NT2/D1 (cell line): ENCODE data around the gene ITGA3.
"Not testable (repeated sequence)": the region's sequence is repeated elsewhere in the genome, so short reads cannot be mapped to it uniquely, and the experiment has no call there.

Experiments
- DNase-seq: peaks from one replicate; pipeline ENCODE4 v3.0.0-alpha.2; 2011; ENCODE audit warnings: low read depth, low spot score
- H3K27me3 ChIP-seq: 2 replicates; pipeline ENCODE4 v1.6.0; 2011; ENCODE audit warnings: mild to moderate bottlenecking; ENCODE audit not compliant: insufficient read length, insufficient read depth
- H3K36me3 ChIP-seq: 2 replicates; pipeline ENCODE4 v1.6.1; 2011; ENCODE audit warnings: mild to moderate bottlenecking, low read length, mixed read lengths; ENCODE audit not compliant: insufficient read depth, insufficient read length
- H3K4me1 ChIP-seq: 2 replicates; pipeline ENCODE4 v1.5.1; 2011; ENCODE audit not compliant: insufficient read depth, insufficient read length
- H3K4me3 ChIP-seq: 2 replicates; pipeline ENCODE4 v1.5.1; 2011; ENCODE audit warnings: low read depth; ENCODE audit not compliant: insufficient read length
- H3K9ac ChIP-seq: 2 replicates; pipeline ENCODE4 v1.6.0; 2011; ENCODE audit warnings: low read depth; ENCODE audit not compliant: insufficient read length
- H3K9me3 ChIP-seq: 2 replicates; pipeline ENCODE4 v1.5.1; 2011; ENCODE audit warnings: mild to moderate bottlenecking, low read length; ENCODE audit not compliant: insufficient read depth
- SUZ12 ChIP-seq: IDR thresholded peaks from 2 replicates; pipeline ENCODE4 v1.6.1; 2011; ENCODE audit not compliant: insufficient read length, insufficient read depth; ENCODE audit errors: extremely low read depth
- YY1 ChIP-seq: IDR thresholded peaks from 2 replicates; pipeline ENCODE4 v1.6.1; 2011; ENCODE audit not compliant: insufficient read length, insufficient read depth
- ZNF274 ChIP-seq: IDR thresholded peaks from 2 replicates; pipeline ENCODE4 v1.6.1; 2011; ENCODE audit warnings: mild to moderate bottlenecking, low read depth, low read length

The ITGA3 gene

GRCh38 chr17:50036455-50037261 is 19.3 kb upstream of the ITGA3 start:
- peaks cover 19% of the 10 kb centered on the region for H3K4me1 ChIP-seq
- DNase-seq: no peak
- H3K9me3 ChIP-seq: no peaks in the 10 kb centered on the region
- no peak for TF ChIP-seq SUZ12
- no peak for TF ChIP-seq YY1
- no peak for TF ChIP-seq ZNF274
- H3K9ac ChIP-seq: no peak overlapping the region
- H3K4me3 ChIP-seq: no peak overlapping the region
- H3K27me3 ChIP-seq: no peaks in the 10 kb centered on the region
- no peaks in the 10 kb centered on the region for H3K36me3 ChIP-seq

- no peaks in the 10 kb centered on the region for H3K36me3 ChIP-seq
- H3K27me3 ChIP-seq: no peaks in the 10 kb centered on the region
- H3K9ac ChIP-seq: no peak overlapping the region
- H3K9me3 ChIP-seq: no peaks in the 10 kb centered on the region
- no peak overlapping the region for H3K4me3 ChIP-seq
- peaks cover 19% of the 10 kb centered on the region for H3K4me1 ChIP-seq
- TF ChIP-seq SUZ12 (no peak), YY1 (no peak), ZNF274 (no peak)
- no peak for DNase-seq
Observed at GRCh38 chr17:50037321-50038107, 18.4 kb upstream of the ITGA3 start.

GRCh38 chr17:50039058-50039457 is 16.9 kb upstream of the ITGA3 start:
- TF ChIP-seq SUZ12 (no peak), ZNF274 (no peak), YY1 (no peak)

GRCh38 chr17:50040496-50040895 is 15.4 kb upstream of the ITGA3 start:
- not testable (repeated sequence) for DNase-seq, H3K9ac ChIP-seq, H3K27me3 ChIP-seq, H3K36me3 ChIP-seq, H3K9me3 ChIP-seq, H3K4me3 ChIP-seq
- H3K4me1 ChIP-seq: peaks cover 19% of the 10 kb centered on the region

More at GRCh38 chr17:50039058-50039457, 16.9 kb upstream of the ITGA3 start:
- no peak overlapping the region for H3K9ac ChIP-seq
- no peaks in the 10 kb centered on the region for H3K27me3 ChIP-seq
- no peak overlapping the region for H3K4me3 ChIP-seq
- H3K4me1 ChIP-seq: peaks cover 23% of the 10 kb centered on the region
- no peaks in the 10 kb centered on the region for H3K9me3 ChIP-seq
- no peaks in the 10 kb centered on the region for H3K36me3 ChIP-seq
- DNase-seq: no peak

- Histone ChIP-seq H3K4me3 (no peak overlapping the region), H3K36me3 (no peaks in the 10 kb centered on the region), H3K4me1 (peaks cover 14% of the 10 kb centered on the region), H3K9ac (no peak overlapping the region), H3K27me3 (no peaks in the 10 kb centered on the region), H3K9me3 (no peaks in the 10 kb centered on the region)
- DNase-seq: no peak
- TF ChIP-seq SUZ12 (no peak), ZNF274 (no peak), YY1 (no peak)
Observed at GRCh38 chr17:50042211-50042610, 13.7 kb upstream of the ITGA3 start.

- Histone ChIP-seq H3K9ac (no peak overlapping the region), H3K27me3 (no peaks in the 10 kb centered on the region), H3K9me3 (no peaks in the 10 kb centered on the region), H3K4me1 (peaks cover 12% of the 10 kb centered on the region), H3K4me3 (no peak overlapping the region), H3K36me3 (no peaks in the 10 kb centered on the region)
- DNase-seq: no peak
- TF ChIP-seq ZNF274 (no peak), YY1 (no peak), SUZ12 (no peak)
Observed at GRCh38 chr17:50043290-50044148, 12.4 kb upstream of the ITGA3 start.
